Loucy (cell line): ENCODE measurements around the gene GGT5.

Experiments used
- H2AFZ ChIP-seq: fragments of 200-600 bp; sonication (generic); 2 replicates; pipeline ENCODE4 v1.6.0; 2016; ENCODE audit warnings: antibody characterized with exemption, mild to moderate bottlenecking, low read length, moderate library complexity
- H3F3A ChIP-seq: fragments of 200-600 bp; 2 replicates; pipeline ENCODE4 v1.6.0; 2016; ENCODE audit warnings: antibody characterized with exemption, low read depth, mild to moderate bottlenecking
- H3K27me3 ChIP-seq: fragments of 200-600 bp; sonication (generic); 2 replicates; pipeline ENCODE4 v1.6.1; 2014; ENCODE audit warnings: low read length, mild to moderate bottlenecking; ENCODE audit not compliant: insufficient read depth, poor library complexity, severe bottlenecking
- H3K36me3 ChIP-seq: fragments of 200-600 bp; sonication (generic); 2 replicates; pipeline ENCODE4 v1.6.1; 2016; ENCODE audit warnings: low read length; ENCODE audit not compliant: insufficient read depth
- H3K4me1 ChIP-seq: fragments of 200-600 bp; sonication (generic); 2 replicates; pipeline ENCODE4 v1.5.1; 2014; ENCODE audit warnings: low read length, mild to moderate bottlenecking; ENCODE audit not compliant: insufficient read depth, poor library complexity, severe bottlenecking
- H3K4me2 ChIP-seq: fragments of 200-600 bp; sonication (generic); 2 replicates; pipeline ENCODE4 v1.6.0; 2014; ENCODE audit warnings: antibody characterized with exemption, low read length, low read depth, mild to moderate bottlenecking; ENCODE audit not compliant: poor library complexity, severe bottlenecking
- H3K4me3 ChIP-seq: fragments of 200-600 bp; sonication (generic); 2 replicates; pipeline ENCODE4 v1.5.1; 2014; ENCODE audit warnings: low read length, mild to moderate bottlenecking, mixed read lengths; ENCODE audit not compliant: poor library complexity, severe bottlenecking
- H3K79me2 ChIP-seq: fragments of 200-600 bp; sonication (generic); 2 replicates; pipeline ENCODE4 v1.6.1; 2014; ENCODE audit warnings: low read length; ENCODE audit not compliant: insufficient read depth
- H3K9ac ChIP-seq: fragments of 200-600 bp; sonication (generic); 2 replicates; pipeline ENCODE4 v1.6.0; 2014; ENCODE audit warnings: mild to moderate bottlenecking, low read depth, low read length, moderate library complexity; ENCODE audit not compliant: poor library complexity, severe bottlenecking
- H3K9me2 ChIP-seq: fragments of 200-600 bp; sonication (generic); replicated peaks from 2 replicates; pipeline ENCODE4 v1.6.1; 2016; ENCODE audit warnings: low read depth, low read length, mixed read lengths
- H3K9me3 ChIP-seq: fragments of 200-600 bp; sonication (generic); 2 replicates; pipeline ENCODE4 v1.6.1; 2014; ENCODE audit warnings: mild to moderate bottlenecking, antibody characterized with exemption, low read length, low read depth; ENCODE audit not compliant: insufficient read depth
- H4K20me1 ChIP-seq: fragments of 200-600 bp; sonication (generic); 2 replicates; pipeline ENCODE4 v1.6.0; 2014; ENCODE audit warnings: antibody characterized with exemption, low read length, mild to moderate bottlenecking; ENCODE audit not compliant: insufficient read depth, poor library complexity, severe bottlenecking
- CTCF ChIP-seq: fragments of 200-600 bp; sonication (generic); conservative IDR thresholded peaks from 2 replicates; pipeline ENCODE4 v1.5.1; 2014; ENCODE audit warnings: mild to moderate bottlenecking, antibody characterized with exemption, low read length
- EZH2phosphoT487 ChIP-seq: fragments of 200-600 bp; IDR thresholded peaks from 2 replicates; pipeline ENCODE4 v1.6.1; 2018; ENCODE audit warnings: antibody characterized with exemption, mild to moderate bottlenecking, moderate library complexity, borderline replicate concordance

Gene GGT5

DNA sequence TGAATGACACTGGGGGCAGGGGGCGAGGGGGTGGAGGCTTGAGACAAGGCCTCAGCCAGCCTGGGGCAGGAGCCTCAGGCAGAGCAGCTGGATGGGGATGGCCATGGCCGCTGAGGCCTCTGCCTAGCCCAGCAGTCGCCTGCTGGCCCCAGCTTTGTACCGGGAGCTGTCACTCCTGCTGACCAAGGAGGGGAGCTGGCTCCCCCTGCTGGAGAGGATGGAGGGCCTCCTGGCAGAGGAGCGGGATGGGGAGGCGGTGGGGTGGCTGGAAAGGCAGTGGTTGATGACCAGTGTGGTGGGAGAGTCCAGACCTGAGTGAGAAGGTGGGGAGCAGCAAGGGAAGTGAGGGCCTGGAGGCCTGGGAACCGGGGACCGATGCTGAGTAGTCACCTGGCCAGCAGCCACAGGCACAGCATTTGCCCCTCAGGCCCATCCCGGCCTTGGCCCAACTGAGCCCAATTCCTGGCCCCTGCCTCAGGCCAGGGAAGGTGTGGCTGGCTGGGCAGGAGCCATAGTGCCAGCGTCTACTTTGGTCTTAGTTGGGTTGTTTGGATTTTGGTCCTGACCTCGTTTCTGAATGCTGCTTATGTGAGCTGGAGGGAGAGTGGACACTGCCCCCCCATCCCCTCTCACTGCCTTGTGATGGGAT is 69.6 kb downstream of the GGT5 start:
- Histone ChIP-seq H3K9me2 (no peaks in the 10 kb centered on the region), H3K4me2 (no peak overlapping the region), H3K27me3 (no peaks in the 10 kb centered on the region), H3K4me1 (no peaks in the 10 kb centered on the region), H3K9me3 (no peaks in the 10 kb centered on the region), H2AFZ (no peak overlapping the region), H3K4me3 (no peak overlapping the region), H4K20me1 (peaks cover 7% of the 10 kb centered on the region), H3F3A (no peaks in the 10 kb centered on the region), H3K9ac (no peak overlapping the region), H3K36me3 (peaks cover 76% of the 10 kb centered on the region; the same call in 1 of the 2 replicates), H3K79me2 (no peaks in the 10 kb centered on the region)
- TF ChIP-seq CTCF, result peak; percentile 78
- no peak for TF ChIP-seq EZH2phosphoT487

DNA sequence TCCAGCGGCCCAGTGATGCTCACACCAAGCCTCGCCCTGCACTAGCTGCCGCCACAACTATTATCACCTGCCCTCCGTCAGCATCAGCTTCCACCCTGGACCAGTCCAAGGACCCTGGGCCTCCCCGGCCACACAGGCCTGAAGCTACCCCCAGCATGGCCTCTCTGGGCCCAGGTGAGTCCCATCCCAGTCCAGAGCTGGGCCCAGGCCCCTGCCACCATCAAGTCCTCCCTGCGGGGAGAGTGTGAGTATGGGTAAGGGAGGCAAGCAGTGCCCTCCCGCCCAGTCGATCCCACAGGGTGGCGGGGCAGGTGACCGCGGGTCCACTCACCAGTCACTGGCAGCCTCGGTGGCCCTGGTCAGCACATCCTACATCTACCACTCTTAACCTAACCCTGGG is 73.1 kb downstream of the GGT5 start:
- Histone ChIP-seq H3K9me2 (no peaks in the 10 kb centered on the region), H3F3A (no peaks in the 10 kb centered on the region), H4K20me1 (peaks cover 10% of the 10 kb centered on the region), H3K27me3 (no peaks in the 10 kb centered on the region), H3K4me3 (no peak overlapping the region), H3K79me2 (no peaks in the 10 kb centered on the region; the same call in 1 of the 2 replicates), H3K4me2 (no peak overlapping the region), H3K4me1 (no peaks in the 10 kb centered on the region), H3K9ac (no peak overlapping the region), H3K9me3 (no peaks in the 10 kb centered on the region), H3K36me3 (peaks cover 88% of the 10 kb centered on the region), H2AFZ (no peak overlapping the region)
- no peak for TF ChIP-seq CTCF
- no peak for TF ChIP-seq EZH2phosphoT487

- Histone ChIP-seq H3K79me2 (no peaks in the 10 kb centered on the region; the same call in 1 of the 2 replicates), H2AFZ (no peak overlapping the region), H4K20me1 (peaks cover 8% of the 10 kb centered on the region), H3K4me3 (no peak overlapping the region), H3K36me3 (peaks cover 88% of the 10 kb centered on the region), H3K4me2 (no peak overlapping the region), H3K27me3 (no peaks in the 10 kb centered on the region), H3K9me2 (no peaks in the 10 kb centered on the region), H3K9ac (no peak overlapping the region), H3K4me1 (no peaks in the 10 kb centered on the region), H3F3A (no peaks in the 10 kb centered on the region), H3K9me3 (no peaks in the 10 kb centered on the region)
- no peak for TF ChIP-seq EZH2phosphoT487
- no peak for TF ChIP-seq CTCF
Measured at GRCh38 chr22:24170632-24171031, 74.2 kb downstream of the GGT5 start.
